ENCODE data around the gene ANKRD50. TPM values are rescaled to one million over a fixed set of nuclear protein-coding genes. Genes with fewer than 3 reads are reported as not detected.
A peak's percentile ranks its signal among the peaks of the same experiment; 100 is the strongest.

ANKRD50 gene
- total and polyA plus RNA-seq, 2 of the 13 experiments (the other 11 are each of a cell fraction or from before 2014, with no cell fraction given): 2.4 to 4.4 TPM

DNA sequence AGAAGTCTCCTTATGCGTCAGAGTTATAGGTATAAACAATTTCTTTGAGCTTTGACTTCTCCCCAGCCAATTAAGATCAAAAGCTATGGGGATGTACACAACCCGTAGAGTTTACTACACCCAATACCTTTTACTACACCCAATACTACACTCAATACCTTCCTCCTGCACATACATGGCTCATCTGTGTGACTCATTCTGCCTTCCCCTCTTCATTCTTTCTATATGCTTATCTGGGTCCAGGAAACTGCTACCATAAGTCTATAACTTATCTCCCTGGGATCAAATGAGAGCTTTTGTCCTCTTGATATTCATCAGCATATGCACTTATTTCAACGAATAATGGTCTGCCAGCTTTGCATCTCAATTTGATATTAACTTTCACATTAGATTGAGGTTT is 28.2 kb downstream of the ANKRD50 start (continued):
- TF ChIP-seq, protein P1, sequence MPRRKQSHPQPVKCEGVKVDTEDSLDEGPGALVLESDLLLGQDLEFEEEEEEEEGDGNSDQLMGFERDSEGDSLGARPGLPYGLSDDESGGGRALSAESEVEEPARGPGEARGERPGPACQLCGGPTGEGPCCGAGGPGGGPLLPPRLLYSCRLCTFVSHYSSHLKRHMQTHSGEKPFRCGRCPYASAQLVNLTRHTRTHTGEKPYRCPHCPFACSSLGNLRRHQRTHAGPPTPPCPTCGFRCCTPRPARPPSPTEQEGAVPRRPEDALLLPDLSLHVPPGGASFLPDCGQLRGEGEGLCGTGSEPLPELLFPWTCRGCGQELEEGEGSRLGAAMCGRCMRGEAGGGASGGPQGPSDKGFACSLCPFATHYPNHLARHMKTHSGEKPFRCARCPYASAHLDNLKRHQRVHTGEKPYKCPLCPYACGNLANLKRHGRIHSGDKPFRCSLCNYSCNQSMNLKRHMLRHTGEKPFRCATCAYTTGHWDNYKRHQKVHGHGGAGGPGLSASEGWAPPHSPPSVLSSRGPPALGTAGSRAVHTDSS (CRISPR knock-in tag; conservative IDR thresholded peaks at IDR 0.05): no peak

- WGBS (ENCODE audit: low lambda C conversion rate): 97% methylated on average over 2 of the region's 2 CpGs
- H3K4me2 ChIP-seq (ENCODE audit: low read depth, low read length): no peak overlapping the region
- H2AFZ ChIP-seq (ENCODE audit: low read length): no peak overlapping the region
- in situ Hi-C loops (cut with HindIII; ENCODE audit: extremely low pct_ligation_motif_present, low pct_unique_long_range_greater_than_20kb) (no loop called here), intact Hi-C loops (cut with micrococcal nuclease; ENCODE audit: unreplicated experiment) (loop anchor here (10.0 kb wide), 1 partner anchor 198 kb away; no protein-coding TSS in a partner anchor)
- H3K4me3 ChIP-seq (replicated peaks in 1 of 3; ENCODE audit: insufficient read depth in 1 of 3, low read depth in 2 of 3, low read length in 3 of 3): no peak overlapping the region
- FAIRE-seq (no peak), ATAC-seq (no peak), DNase-seq (ENCODE audit: low spot score) (no peak)
- no peaks in the 10 kb centered on the region for H4K20me1 ChIP-seq (ENCODE audit: insufficient read depth, low read length)
- no peaks in the 10 kb centered on the region for H3K36me3 ChIP-seq (replicated peaks in 1 of 2; ENCODE audit: control insufficient read depth in 1 of 2, insufficient read depth in 2 of 2, low read length in 2 of 2)
- ChIA-PET CTCF (ENCODE audit: low intra/inter-chr PET ratio, low total read pairs) (no interaction called here), POLR2A (no interaction called here)
- no peak for TF ChIP-seq ZNF230 (CRISPR knock-in tag; IDR thresholded peaks at IDR 0.05)
- no peak overlapping the region for H3K9ac ChIP-seq (ENCODE audit: insufficient read depth, low read depth, low read length)
- H3K27ac ChIP-seq (ENCODE audit: extremely low read length, insufficient read depth, low read length): no peak overlapping the region
- H3K9me3 ChIP-seq (ENCODE audit: low read length): no peaks in the 10 kb centered on the region
- H3K79me2 ChIP-seq (ENCODE audit: insufficient read depth, low read length): no peaks in the 10 kb centered on the region
- H3K4me1 ChIP-seq (ENCODE audit: insufficient read depth, low read length): no peaks in the 10 kb centered on the region
- no peaks in the 10 kb centered on the region for H3K27me3 ChIP-seq (ENCODE audit: control insufficient read depth in 1 of 2, insufficient read depth in 2 of 2, low read length in 2 of 2)
- no TSS peak for BruUV-seq (replicated peaks)
Observed at GRCh38 chr4:124682384-124682783, 30.1 kb downstream of the ANKRD50 start.

DNA sequence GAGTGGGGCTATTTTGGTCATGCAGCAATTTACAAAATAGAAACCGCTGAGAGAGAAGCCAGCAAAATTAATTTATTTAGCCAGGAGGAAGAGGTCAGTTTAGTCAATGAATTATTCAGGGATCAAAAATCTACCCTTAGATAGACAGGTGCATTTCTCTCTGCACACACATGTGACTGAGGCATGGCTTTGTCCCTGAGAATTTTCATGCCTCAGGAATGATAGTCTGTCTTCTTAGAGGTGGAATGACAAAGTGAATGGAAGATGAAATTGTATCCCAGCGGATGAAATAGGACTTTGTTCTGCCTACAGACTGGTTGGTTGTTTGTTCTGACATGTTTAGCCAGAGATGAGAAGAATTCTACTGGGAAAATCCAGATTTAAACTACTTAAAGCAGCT is 46.0 kb downstream of the ANKRD50 start:
- Histone ChIP-seq H2AFZ (ENCODE audit: low read length) (no peak overlapping the region), H3K4me1 (ENCODE audit: insufficient read depth, low read length) (peaks cover 14% of the 10 kb centered on the region), H3K4me2 (ENCODE audit: low read depth, low read length) (no peak overlapping the region), H3K27ac (ENCODE audit: extremely low read length, insufficient read depth, low read length) (no peak overlapping the region), H3K36me3 (replicated peaks in 1 of 2; ENCODE audit: control insufficient read depth in 1 of 2, insufficient read depth in 2 of 2, low read length in 2 of 2) (peaks cover 7 to 9% of the 10 kb centered on the region in 2 experiments; a peak in 4 of 5 replicates), H4K20me1 (ENCODE audit: insufficient read depth, low read length) (no peaks in the 10 kb centered on the region), H3K27me3 (ENCODE audit: control insufficient read depth in 1 of 2, insufficient read depth in 2 of 2, low read length in 2 of 2) (no peaks in the 10 kb centered on the region), H3K4me3 (replicated peaks in 1 of 3; ENCODE audit: insufficient read depth in 1 of 3, low read depth in 2 of 3, low read length in 3 of 3) (no peak overlapping the region), H3K79me2 (ENCODE audit: insufficient read depth, low read length) (no peaks in the 10 kb centered on the region), H3K9ac (ENCODE audit: insufficient read depth, low read depth, low read length) (no peak overlapping the region), H3K9me3 (ENCODE audit: low read length) (no peaks in the 10 kb centered on the region)
- ChIA-PET CTCF (ENCODE audit: low intra/inter-chr PET ratio, low total read pairs) (no interaction called here), POLR2A (no interaction called here)
- WGBS (ENCODE audit: low lambda C conversion rate): 62% methylated on average over 2 of the region's 2 CpGs
- peak; percentile 77 for ATAC-seq
- TF ChIP-seq JARID2 (CRISPR knock-in tag; IDR thresholded peaks at IDR 0.05; ENCODE audit: insufficient replicate concordance): no peak
- TF ChIP-seq NRL (CRISPR knock-in tag; IDR thresholded peaks at IDR 0.05; ENCODE audit: borderline replicate concordance): no peak
- TF ChIP-seq NFE2 (CRISPR knock-in tag; IDR thresholded peaks at IDR 0.05): no peak
- peak; percentile 29; the same call in 1 of the 2 replicates for TF ChIP-seq HNF4A (CRISPR knock-in tag; IDR thresholded peaks at IDR 0.05)
- TF ChIP-seq U2AF2 (IDR thresholded peaks at IDR 0.05; ENCODE audit: low read depth, low read length): no peak
- intact Hi-C loops (cut with micrococcal nuclease; ENCODE audit: unreplicated experiment): loop anchor here (5.0 kb wide), 1 partner anchor 46 kb away; the partner anchor contains the start of gene ANKRD50
- in situ Hi-C loops (cut with HindIII; ENCODE audit: extremely low pct_ligation_motif_present, low pct_unique_long_range_greater_than_20kb): no loop called here
- FAIRE-seq: peak; percentile 23
- DNase-seq (ENCODE audit: low spot score): peak; percentile 30
- no TSS peak for BruUV-seq (replicated peaks)
